Stimulated activated CD8-positive, alpha-beta memory T cell treated with anti-CD3 and anti-CD28 coated beads, Interleukin-15, amount 100 ng/mL, for 4 hours (primary cell): ENCODE results near the gene SPAG5.
"Not testable (repeated sequence)": the region's sequence is repeated elsewhere in the genome, so short reads cannot be mapped to it uniquely, and the experiment has no call there.

ENCODE experiments used
- DNase-seq, 2 donors: peaks; one replicate each; pipeline ENCODE4 v3.0.0-alpha.2; 2020; ENCODE audit warnings: low read depth in 2 of 2

Gene SPAG5

DNA sequence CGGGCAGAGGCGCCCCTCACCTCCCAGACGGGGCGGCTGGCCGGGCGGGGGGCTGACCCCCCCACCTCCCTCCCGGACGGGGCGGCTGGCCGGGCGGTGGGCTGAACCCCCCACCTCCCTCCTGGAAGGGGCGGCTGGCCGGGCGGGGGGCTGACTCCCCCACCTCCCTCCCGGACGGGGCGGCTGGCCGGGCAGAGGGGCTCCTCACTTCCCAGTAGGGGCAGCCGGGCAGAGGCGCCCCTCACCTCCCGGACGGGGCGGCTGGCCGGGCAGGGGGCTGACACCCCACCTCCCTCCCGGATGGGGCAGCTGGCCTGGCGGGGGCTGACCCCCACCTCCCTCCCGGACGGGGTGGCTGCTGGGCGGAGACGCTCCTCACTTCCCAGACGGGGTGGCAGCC lies 5.2 kb upstream of the SPAG5 start:
- not testable (repeated sequence) for DNase-seq

DNA sequence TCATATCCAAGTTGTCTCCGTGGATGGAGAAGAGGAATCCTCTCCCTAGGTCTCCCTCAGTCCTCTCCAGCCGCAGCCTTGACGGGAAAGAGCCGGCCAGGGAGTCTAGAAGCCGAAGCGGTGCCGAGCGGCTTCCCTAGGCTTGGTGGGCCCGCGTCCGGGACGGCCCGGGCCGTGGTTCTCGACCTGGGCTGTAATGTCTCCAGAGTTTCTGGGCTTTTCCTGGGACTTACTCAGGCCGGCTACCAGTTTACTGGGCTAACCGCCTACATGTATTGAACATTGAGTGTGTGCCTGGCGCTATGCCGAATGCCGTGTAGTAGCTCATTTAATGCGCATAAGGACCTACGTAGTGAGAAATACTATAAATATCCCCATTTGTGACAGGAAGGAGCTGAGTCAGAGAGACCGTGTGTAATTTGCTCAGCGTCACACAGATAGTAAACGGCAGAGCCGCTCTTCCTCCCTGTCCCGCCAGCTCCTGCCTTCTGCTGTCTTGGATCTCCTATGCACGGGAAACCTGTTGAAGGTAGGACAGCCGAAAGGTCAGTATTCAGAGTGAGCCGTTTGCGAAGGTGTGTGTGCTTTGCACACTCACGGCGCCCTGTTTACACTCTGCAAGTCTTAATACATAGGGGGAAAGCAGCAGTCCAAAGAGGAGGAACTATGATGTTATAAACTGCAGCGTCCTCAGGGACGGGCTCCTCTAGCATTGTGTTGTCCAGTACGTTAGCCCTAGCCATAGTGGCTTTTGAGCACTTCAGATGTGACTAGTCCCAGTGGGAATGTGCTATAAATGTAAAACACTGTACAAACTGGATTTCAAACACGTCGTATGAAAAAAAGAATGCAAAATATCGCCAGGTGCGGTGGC lies 723 bp upstream of the SPAG5 start:
- peak; percentile 35 to 45 for DNase-seq

DNA sequence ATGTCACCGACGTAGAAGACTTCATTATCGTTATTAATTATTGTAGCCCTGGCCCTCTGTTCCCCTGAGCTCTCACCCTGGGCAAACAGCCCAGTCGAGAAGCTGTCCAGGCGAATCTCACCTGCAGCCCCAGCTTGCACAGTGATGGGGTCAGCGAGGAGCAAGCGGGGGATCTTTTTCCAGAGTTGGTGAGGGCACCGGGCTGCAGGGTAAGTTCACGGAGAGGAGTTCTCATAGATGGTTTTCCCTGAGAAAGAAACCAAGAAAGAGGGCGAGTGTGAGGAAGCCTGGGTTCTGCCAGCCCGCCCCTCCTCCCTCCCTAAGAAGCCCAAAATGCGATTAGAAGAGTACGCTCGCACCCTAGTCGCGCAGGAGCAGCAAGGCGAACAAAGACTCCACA lies 436 bp downstream of the SPAG5 start:
- DNase-seq, result no peak

DNA sequence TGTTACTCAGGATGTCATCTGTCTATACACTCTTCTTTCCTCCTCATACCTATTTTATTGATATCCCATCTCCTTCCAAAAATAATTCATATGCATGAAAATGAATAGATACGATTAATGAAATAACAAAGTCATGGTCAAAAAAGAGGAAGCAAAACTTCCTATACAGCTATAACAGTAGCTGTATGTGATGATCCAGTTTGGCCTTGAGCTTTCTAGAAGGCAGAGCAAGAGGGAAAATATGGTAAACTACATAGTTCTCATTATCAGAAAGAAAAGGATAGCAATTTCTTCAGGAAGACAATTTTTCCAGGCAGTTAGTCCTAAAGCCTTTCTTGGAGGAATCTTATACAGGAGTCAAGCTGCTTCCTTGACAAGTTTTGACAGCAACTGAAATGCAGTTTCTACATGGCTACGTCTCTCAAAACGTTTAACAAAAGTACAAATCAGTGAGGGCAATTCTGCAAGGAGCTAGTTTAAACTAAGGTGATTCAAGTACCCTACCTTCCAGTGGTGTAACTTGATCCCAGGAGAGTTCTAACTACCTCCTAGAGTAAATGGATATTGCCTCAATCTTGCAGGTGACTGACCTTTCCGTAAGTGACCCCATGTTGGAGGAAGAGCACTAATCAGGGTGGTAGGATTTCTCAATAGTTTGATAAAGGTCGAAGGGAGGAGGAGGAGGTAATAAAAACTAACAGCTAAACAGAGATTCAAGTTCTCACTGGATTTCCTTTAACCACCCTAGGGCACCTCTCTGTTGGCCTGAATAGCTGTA lies 1.0 kb downstream of the SPAG5 start:
- no peak for DNase-seq

DNA sequence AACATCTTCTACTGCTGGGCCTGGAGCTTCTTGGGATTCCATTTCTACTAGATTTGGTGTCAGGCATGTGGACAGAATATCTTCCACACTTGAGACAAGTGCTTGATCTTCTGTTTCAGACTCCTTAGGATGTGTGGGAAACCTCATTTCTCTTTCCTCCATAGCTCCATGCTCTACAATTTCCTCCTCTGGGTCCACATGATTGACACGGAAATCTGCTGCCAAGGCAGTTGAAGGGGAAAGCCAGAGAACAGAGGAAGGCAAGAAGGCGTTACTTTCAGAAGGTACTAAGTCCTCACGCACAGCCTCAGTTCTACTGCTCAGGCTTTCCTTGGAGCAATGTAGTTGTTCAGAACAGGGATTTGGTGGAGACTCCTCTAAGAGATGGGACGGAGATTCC lies 6.6 kb downstream of the SPAG5 start:
- no peak for DNase-seq

DNA sequence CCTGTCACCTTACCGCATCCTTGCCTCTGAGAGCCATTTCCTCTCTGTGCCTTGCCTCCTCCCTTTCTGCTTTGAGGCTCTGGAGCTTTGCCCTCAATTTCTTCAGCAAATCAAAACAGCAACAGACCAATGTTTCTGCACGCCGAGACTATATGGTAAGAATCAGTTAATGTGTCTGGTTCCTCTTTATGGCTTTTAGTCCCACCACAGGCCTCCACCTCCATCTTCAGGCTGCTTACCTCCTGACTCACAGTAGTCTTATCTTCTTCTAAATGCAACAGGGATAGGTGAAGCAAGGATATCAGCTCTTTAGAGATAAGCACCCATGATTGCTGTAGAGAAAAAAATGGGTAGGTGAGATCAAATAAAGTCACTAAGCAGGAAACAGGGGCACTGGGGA lies 13.0 kb downstream of the SPAG5 start:
- DNase-seq, result no peak

DNA sequence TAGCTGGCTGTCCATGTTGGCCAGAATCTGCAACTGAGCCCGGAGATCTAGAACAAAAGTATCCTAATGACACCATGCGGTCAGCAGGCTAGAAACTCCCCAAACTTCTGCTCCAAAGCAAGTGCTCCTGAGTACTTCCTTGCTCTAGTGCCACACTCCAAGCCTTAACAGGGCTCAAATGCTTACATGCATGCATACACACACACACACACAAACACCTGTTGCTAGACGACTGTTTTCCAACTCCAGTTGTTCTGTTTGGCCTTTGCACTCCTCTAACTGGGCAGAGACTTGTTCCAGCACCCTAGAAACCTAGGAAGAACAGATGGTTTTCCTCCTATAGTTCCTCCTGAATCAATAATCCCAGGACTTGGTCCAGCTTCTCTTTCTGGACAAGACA lies 14.4 kb downstream of the SPAG5 start:
- DNase-seq, result no peak

DNA sequence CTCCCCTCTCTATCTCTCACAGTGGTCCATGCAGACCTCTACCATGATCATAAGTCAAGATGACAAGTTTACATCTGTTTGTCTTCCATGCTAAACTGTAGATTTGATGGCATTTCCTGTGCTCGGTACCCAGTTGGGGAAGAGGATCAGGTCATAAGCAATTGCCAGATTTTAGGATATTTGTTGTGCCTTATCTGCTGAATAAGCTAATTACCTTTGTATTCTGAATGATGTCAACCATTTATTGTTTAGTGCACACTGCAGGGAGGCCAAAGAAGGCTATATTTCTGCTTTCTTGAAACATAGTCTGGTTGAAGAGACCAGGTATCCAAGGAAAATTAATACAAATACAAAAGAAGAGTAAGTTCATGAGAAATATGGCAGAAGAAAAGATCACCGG lies 16.3 kb downstream of the SPAG5 start:
- DNase-seq, result no peak

DNA sequence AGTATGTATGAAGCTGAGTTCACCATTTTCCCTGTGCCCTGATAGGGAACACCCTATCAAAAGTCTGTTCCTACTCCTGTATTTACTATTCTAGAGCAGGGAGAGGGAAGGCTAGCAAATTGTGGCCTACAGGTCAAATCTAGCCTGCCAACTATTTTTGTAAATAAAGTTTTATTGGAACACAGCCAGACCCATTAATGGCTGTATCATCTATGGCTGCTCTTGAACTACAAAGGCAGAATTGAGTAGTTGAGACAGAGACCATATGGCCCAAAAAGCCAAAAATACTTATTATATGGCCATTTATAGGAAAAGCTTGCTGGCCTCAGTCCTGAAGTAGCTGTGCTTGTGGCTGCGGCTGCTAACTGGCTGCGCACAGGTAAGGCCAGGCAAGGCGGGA lies 17.9 kb downstream of the SPAG5 start:
- DNase-seq, result no peak

DNA sequence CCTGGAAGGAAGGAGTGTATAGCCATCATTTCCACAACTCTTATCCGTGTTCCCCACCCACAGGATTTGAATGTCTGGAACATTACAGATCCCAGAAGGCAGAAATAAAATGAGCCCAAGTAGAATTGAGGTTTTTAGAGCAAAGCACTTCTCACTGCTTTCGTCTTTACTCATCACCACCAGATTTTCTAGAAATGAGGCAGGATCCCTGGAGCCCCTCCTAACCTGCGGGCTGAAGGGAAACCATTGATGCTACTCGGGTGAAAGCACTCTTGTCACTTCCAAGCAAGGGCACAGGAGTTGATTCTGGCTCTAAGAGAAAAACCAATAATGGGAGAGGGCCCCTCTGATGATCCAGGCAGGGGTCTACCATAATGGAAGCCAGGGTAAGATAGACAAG lies 19.3 kb downstream of the SPAG5 start:
- DNase-seq, result no peak

DNA sequence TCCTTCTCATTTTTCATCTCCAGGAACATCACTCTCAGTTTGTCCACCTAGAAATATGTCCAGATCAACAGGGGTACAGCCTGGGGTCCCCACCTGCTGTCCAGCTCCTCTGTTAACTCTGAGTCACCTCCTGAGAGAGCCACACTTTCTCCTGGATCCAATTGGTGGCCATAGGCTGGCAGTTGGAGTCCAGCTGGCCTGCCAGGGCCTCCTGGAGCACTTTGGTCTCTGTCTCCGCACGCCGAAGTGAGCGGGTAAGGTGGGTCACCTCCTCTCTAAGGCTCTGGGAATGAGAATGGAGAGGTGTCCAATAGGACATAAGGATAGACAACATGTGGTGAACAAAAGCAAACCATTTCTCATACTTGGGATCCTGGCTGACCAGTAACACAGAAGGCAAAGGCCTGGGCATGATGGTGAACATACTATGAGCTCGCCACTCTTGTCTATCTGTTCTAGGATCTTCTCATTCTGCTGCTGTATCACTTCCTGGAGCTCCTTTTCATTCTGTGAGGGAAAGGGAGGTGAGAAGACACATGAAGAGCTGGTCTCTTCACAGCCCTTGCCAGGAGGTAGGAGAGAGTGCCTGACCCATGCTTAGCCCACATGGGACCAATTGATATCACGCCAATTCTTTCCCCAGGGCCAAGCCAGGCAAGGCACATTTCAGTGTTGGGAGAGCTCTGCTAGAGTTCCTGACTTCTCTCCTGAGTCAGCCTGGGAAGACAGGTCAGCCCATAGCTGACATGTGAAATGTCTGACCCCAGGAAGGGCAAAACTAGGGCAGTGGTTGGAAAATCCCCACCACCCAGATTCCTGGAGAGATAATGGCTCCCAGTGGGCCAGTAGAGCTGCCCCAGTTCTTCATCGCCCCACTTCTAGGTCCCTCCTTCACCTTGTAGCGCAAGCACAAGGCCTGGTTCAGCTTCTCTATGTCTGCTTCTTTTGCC lies 20.3 kb downstream of the SPAG5 start:
- DNase-seq, result no peak

DNA sequence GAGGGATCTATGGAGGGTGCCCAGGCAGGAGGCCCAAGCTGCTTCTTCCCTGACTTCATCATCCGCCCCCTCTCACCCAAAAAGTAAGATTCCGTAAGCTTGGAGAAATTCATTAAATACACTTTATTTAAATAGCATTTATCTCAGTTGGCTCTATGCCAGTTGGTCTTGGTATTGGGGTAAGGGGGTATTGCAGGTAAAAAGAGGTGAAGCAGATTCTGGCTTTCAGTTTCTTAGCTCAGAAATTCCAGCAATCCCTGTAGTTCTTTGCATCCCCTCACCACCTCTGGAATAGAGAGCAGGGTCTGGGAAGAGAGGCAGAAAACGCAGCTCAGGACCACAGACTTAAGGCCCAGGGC lies 21.4 kb downstream of the SPAG5 start:
- no peak for DNase-seq

DNA sequence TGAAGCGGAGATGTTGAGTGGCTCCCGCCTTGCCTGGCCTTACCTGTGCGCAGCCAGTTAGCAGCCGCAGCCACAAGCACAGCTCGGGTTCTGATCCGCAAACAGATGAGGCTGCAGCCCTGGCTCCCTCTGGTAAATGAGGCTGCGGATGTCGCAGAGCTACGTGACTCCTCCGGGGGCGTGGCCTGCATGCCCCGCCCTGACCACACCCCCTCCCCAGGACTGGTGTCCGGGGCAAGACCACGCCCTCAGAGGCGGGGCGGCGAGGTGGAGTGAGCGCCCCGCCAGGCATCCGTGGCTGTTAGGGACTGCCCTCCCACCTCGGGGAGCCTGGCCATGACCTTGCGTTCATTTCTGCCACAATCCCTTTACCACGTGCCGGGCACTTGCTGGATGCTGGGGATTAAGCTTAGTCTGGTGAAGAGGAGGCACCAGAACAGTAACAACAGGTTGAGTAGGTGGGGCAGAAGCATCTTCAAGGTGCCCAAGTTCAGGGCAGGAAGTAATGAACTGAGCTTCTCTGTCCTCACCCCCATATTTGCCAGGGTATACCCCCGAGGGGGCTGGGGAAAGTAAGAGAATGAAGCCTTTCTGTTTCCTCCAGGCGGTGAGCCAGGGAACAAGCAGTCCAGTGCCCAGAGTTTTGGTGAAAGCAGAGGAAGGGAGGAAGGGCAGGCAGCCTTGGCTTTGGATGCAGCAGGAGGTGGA lies 21.9 kb downstream of the SPAG5 start, which contains the start of gene ALDOC:
ALDOC (minus strand) TSS at position 138 of the 708 bp plus-strand sequence. CDS start 1,363 bp downstream, outside the sequence.
- peak; percentile 92 to 94 for DNase-seq

DNA sequence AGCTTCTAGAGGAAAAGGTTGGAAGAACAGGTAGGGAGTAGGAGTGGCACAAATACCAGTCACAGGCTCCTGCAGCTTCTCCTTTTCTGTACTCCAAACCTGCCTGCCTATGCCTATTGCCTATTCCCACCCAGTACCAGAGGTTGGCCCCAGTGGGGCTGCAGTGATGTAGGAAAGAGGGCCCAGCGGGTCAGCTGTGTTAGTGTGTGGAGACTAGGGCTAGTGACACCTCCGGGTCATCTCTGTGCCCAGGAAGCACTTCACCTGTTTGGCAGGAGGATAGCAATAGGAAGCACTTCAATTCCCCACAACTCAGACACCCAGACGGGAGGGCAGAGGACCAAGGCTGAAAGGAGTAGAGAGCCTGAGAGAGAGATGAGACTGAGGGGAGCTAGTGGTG lies 22.8 kb downstream of the SPAG5 start:
- DNase-seq, result not testable (repeated sequence)

DNA sequence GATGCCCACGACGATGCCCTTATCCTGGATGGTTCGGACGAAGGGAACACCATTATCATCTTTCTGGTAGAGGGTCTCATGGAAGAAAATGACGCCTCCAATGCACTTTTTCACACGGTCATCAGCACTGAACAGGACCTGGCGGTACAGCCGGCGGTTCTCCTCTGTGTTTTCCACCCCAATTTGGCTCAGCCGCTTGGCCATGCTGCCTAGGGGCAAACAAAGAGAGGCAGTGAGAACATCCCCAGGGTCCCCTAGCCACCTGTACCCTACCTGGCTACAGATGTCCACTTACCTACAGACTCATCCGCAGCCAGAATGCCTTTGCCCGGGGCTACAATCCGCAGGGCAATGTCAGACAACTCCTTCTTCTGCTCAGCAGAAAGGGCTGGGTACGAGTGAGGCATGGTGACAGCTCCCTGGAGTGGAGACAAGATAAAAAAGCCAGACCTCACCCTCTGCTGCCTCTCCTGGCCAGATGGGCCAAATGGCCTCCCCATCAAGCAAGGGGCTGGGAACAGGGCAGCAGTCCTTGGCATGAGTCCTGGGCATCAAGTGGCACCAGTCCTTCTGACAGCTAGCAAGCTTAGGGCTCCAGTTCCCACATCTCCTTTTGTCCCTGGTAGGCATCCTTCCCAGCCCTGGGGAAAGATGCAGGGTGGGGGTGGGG lies 23.6 kb downstream of the SPAG5 start:
- DNase-seq, result no peak

DNA sequence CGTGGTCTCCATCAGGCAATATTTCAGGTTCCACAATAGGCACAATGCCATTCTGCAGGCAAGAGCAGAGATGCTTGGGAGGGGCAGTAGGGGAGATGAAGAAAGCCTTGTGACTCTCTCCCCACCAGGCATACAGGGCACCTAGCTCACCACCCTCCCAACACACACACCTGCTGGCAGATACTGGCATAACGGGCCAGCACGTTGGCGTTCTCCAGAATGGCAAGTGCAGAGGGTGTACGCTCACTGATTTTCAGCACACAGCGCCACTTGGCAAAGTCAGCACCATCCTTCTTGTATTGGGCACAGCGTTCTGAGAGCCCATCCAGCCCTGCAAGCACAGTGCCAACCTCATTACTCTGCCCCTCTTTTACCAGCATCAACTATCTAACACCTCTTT lies 24.3 kb downstream of the SPAG5 start:
- DNase-seq, result no peak

DNA sequence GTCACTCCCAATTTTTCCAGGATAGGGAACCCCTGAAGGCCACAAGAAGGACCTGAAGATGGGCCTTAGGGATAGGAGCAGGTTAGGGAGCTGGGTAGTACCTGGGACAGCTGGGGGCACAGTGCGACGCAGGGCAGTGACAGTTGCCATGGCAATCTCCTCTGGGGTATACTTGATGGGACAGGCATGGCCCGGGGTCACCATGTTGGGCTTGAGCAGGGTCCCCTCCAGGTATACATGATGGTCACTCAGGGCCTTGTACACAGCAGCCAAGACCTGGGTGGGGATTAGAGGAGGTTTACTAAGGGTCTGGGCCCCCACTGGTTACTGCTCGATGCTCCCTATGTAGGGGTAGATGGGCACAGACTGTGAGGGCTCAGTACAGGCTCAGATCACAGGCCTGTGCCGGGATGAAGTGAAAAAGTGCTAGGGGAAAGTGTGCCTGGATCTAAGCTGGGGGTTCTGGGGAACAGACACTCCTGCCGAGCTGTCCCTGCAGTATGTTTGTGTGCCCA lies 24.8 kb downstream of the SPAG5 start:
- no peak for DNase-seq

DNA sequence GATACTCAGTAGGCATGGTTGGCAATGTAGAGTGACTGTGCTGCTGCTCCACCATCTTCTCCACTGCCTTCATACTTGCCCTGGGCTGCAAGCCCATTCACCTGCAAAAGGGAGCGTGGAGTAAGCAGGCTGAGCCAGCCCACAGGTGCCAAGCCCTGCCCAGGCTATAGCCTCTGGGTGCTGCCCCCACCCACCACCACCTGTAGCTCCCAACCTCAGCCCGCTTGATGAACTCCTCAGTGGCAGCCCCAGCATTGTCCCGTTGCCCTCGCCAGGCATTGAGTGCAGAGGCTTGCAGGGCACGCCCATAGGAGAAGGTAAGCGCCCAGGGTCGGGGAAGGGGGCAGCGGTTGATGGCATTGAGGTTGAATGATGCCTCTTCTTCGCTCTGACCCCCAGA lies 25.3 kb downstream of the SPAG5 start:
- DNase-seq, result no peak

DNA sequence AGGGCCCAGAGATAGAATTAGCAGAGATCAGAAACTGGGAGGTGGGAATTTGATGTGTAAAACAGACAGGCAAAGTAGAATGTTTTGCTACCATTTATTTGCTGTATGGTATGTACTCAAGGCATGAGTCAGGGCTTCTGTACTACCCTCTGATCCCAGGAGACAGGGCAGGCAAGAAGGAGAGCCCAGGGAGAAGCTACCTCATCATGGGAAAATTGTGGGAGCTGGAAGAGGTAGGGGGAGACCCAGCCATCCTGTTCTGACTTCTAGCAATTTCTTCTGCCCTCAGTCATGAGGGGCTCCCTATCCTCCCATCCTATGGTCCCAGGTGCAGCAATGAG lies 25.8 kb downstream of the SPAG5 start:
- DNase-seq, result no peak

DNA sequence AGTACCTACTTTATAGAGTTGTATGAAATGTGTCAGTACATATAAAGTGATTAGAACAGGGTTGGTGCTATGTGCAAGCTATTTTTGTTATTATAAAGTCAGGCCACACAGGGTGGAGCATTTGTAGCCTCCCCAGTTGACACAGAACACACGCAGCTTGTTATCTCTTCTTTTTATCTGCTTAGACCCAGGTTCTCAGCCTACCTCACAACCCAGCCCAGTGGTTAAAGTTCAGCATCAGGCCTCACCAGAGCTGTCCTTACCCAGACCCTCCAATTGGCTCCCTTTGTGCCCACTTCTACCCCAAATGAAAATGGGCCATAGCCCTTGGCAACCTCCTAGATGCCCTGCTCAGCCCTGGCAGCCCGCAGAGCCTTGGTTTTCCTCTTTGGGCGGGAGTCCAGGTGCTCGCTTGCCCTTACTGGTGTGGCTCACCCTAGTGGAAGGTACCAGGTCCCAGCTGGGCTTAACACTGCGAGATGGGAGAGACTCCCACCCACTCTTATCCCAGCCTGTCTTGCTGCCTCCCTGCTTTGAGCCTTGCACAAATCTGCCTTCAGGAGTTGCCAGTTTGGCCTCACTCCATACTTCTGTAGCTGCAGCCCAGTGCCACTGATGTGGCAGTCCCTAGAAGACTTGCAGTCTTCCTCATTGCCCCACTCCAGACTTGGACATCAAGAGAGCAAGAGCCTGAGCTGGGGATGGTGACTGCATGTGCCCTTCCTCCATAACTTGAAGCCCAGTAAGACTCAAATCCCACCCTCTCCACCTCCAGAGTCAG lies 26.4 kb downstream of the SPAG5 start:
- no peak for DNase-seq
